GM23248 (cell line): Measurements from ENCODE around the gene TIA1. TPM values are rescaled to one million over a fixed set of nuclear protein-coding genes. Genes with fewer than 3 reads are reported as not detected.

Experiments used
- DNase-seq: peaks from one replicate; pipeline ENCODE4 v3.0.0-alpha.2; 2015
- H2AFZ ChIP-seq: fragments of 200-600 bp; sonication (generic); 2 replicates; pipeline ENCODE4 v1.6.1; 2016; ENCODE audit warnings: antibody characterized with exemption
- H3F3A ChIP-seq: fragments of 200-600 bp; sonication (generic); 2 replicates; pipeline ENCODE4 v1.6.1; 2016; ENCODE audit warnings: mild to moderate bottlenecking, antibody characterized with exemption, mixed run types; ENCODE audit not compliant: insufficient read depth
- H3K27ac ChIP-seq: fragments of 200-600 bp; sonication (generic); 2 replicates; pipeline ENCODE4 v1.5.1; 2016; ENCODE audit warnings: mild to moderate bottlenecking
- H3K27me3 ChIP-seq: fragments of 200-600 bp; sonication (generic); replicated peaks from 2 replicates; pipeline ENCODE4 v1.6.1; 2016; ENCODE audit warnings: mild to moderate bottlenecking; ENCODE audit not compliant: insufficient read depth
- H3K36me3 ChIP-seq: fragments of 200-600 bp; sonication (generic); 2 replicates; pipeline ENCODE4 v1.6.1; 2016; ENCODE audit warnings: low read depth, mild to moderate bottlenecking
- H3K4me1 ChIP-seq: fragments of 200-600 bp; sonication (generic); 2 replicates; pipeline ENCODE4 v1.6.1; 2016; ENCODE audit warnings: mild to moderate bottlenecking; ENCODE audit not compliant: insufficient read depth
- H3K4me2 ChIP-seq: fragments of 200-600 bp; sonication (generic); one replicate; pipeline ENCODE4 v1.6.1; 2016; ENCODE audit warnings: mild to moderate bottlenecking; ENCODE audit not compliant: unreplicated experiment
- H3K4me3 ChIP-seq: fragments of 200-600 bp; sonication (generic); 2 replicates; pipeline ENCODE4 v1.5.1; 2016; ENCODE audit warnings: mild to moderate bottlenecking
- H3K79me2 ChIP-seq: fragments of 200-600 bp; sonication (generic); 2 replicates; pipeline ENCODE4 v1.6.1; 2016; ENCODE audit warnings: mild to moderate bottlenecking; ENCODE audit not compliant: insufficient read depth
- H3K9ac ChIP-seq: fragments of 200-600 bp; sonication (generic); 2 replicates; pipeline ENCODE4 v1.6.1; 2016; ENCODE audit warnings: mild to moderate bottlenecking
- H3K9me2 ChIP-seq: fragments of 200-600 bp; sonication (generic); 2 replicates; pipeline ENCODE4 v1.6.1; 2016; ENCODE audit warnings: mixed run types, mild to moderate bottlenecking, moderate library complexity; ENCODE audit not compliant: insufficient read depth
- H3K9me3 ChIP-seq: fragments of 200-600 bp; sonication (generic); one replicate; pipeline ENCODE4 v1.6.1; 2017; ENCODE audit warnings: low read depth
- H4K20me1 ChIP-seq: fragments of 200-600 bp; sonication (generic); 2 replicates; pipeline ENCODE4 v1.6.0; 2016; ENCODE audit not compliant: insufficient read depth
- EZH2 ChIP-seq: fragments of 200-600 bp; sonication (generic); IDR thresholded peaks from 2 replicates; pipeline ENCODE4 v1.6.1; 2018; ENCODE audit warnings: antibody characterized with exemption, mild to moderate bottlenecking; ENCODE audit not compliant: insufficient read depth, poor library complexity, severe bottlenecking
- EZH2phosphoT487 ChIP-seq: fragments of 200-600 bp; sonication (generic); IDR thresholded peaks from 2 replicates; pipeline ENCODE4 v1.6.1; 2018; ENCODE audit warnings: antibody characterized with exemption, moderate library complexity, mild to moderate bottlenecking, low read depth; ENCODE audit not compliant: insufficient read depth
- WGBS, 2 experiments: methylation state at CpG; one replicate each; pipeline ENCODE4 v1.1.6; 2015 to 2017; ENCODE audit warnings: low lambda C conversion rate in 2 of 2, low coverage in 1 of 2; ENCODE audit errors: missing lambda C conversion rate in 2 of 2; 5-methylcytosine and 5-hydroxymethylcytosine counted together
- in situ Hi-C: fragments of 300-500 bp; cut with MboI; formaldehyde crosslinking; loops from 2 replicates; pipeline ENCODE4 v1.15.0; 2020
- polyA plus RNA-seq: library from polyadenylated mRNA; unstranded; fragments of >200 nt; fragmentation: Nextera tagmentation; extraction: Ambion mirVana; gene quantifications from 2 replicates; pipeline ENCODE4 v1.2.1, GENCODE V29; 2016
- total RNA-seq: library from RNA; depleted of rRNA; stranded (reverse); fragments of >200 nt; shearing (Covaris generic); gene quantifications from 2 replicates; pipeline ENCODE4 v1.2.3, GENCODE V29; 2014

Gene TIA1
- total and polyA plus RNA-seq, 2 experiments from 2014 or later: 36.8 to 42.8 TPM

- no peaks in the 10 kb centered on the region for H3K9me3 ChIP-seq
- H2AFZ ChIP-seq: no peak overlapping the region
- H3F3A ChIP-seq: peaks cover 46% of the 10 kb centered on the region
- 0 out of 2 replicates have a peak overlapping the region, but pooled peaks have one; percentile 17 for H3K4me3 ChIP-seq
- peaks cover 40% of the 10 kb centered on the region for H3K36me3 ChIP-seq
- no peaks in the 10 kb centered on the region for H3K79me2 ChIP-seq
- no peak for DNase-seq
- H3K27me3 ChIP-seq: no peaks in the 10 kb centered on the region
- TF ChIP-seq EZH2: no peak
- TF ChIP-seq EZH2phosphoT487: no peak
- WGBS, 2 experiments: 92 to 100% methylated on average over 1 of the region's 1 CpG
- peak overlapping the region; percentile 59 for H3K27ac ChIP-seq
- H4K20me1 ChIP-seq: no peaks in the 10 kb centered on the region
- H3K9me2 ChIP-seq: no peaks in the 10 kb centered on the region
- H3K4me1 ChIP-seq: peaks cover 24% of the 10 kb centered on the region
- peak overlapping the region; percentile 58 for H3K4me2 ChIP-seq
- in situ Hi-C loops: no loop called here
- H3K9ac ChIP-seq: peak overlapping the region; percentile 28; the same call in 1 of the 2 replicates
Observed at GRCh38 chr2:70214365-70214764, 34.1 kb downstream of the TIA1 start.

- H3K9me3 ChIP-seq: no peaks in the 10 kb centered on the region
- H2AFZ ChIP-seq: no peak overlapping the region
- H3K27ac ChIP-seq: no peak overlapping the region
- H3K4me3 ChIP-seq: no peak overlapping the region
- peaks cover 30% of the 10 kb centered on the region for H3F3A ChIP-seq
- in situ Hi-C loops: no loop called here
- no peak for TF ChIP-seq EZH2phosphoT487
- TF ChIP-seq EZH2: no peak
- H3K27me3 ChIP-seq: no peaks in the 10 kb centered on the region
- peaks cover 24% of the 10 kb centered on the region for H3K4me1 ChIP-seq
- H4K20me1 ChIP-seq: no peaks in the 10 kb centered on the region
- peaks cover 22% of the 10 kb centered on the region; the same call in 1 of the 2 replicates for H3K36me3 ChIP-seq
- no peaks in the 10 kb centered on the region for H3K79me2 ChIP-seq
- no peak overlapping the region for H3K9ac ChIP-seq
- H3K4me2 ChIP-seq: no peak overlapping the region
- no peaks in the 10 kb centered on the region for H3K9me2 ChIP-seq
- 77 to 84% methylated on average over 3 of the region's 3 CpGs for WGBS, 2 experiments
- no peak for DNase-seq
Observed at GRCh38 chr2:70212298-70212932, 36.0 kb downstream of the TIA1 start.

GRCh38 chr2:70211595-70211994 is 36.8 kb downstream of the TIA1 start:
- Histone ChIP-seq H2AFZ (no peak overlapping the region), H3K9ac (no peak overlapping the region), H3K9me3 (no peaks in the 10 kb centered on the region), H3K27me3 (no peaks in the 10 kb centered on the region), H3K9me2 (no peaks in the 10 kb centered on the region), H3F3A (peaks cover 27% of the 10 kb centered on the region), H4K20me1 (no peaks in the 10 kb centered on the region), H3K4me1 (peaks cover 24% of the 10 kb centered on the region), H3K4me2 (no peak overlapping the region), H3K4me3 (no peak overlapping the region), H3K36me3 (peaks cover 22% of the 10 kb centered on the region; the same call in 1 of the 2 replicates), H3K79me2 (no peaks in the 10 kb centered on the region), H3K27ac (no peak overlapping the region)
- TF ChIP-seq EZH2phosphoT487 (no peak), EZH2 (no peak)
- in situ Hi-C loops: no loop called here
- no peak for DNase-seq
- WGBS, 2 experiments: 98 to 99% methylated on average over 2 of the region's 2 CpGs

- TF ChIP-seq EZH2: no peak
- Histone ChIP-seq H3K9me2 (no peaks in the 10 kb centered on the region), H3K27ac (no peak overlapping the region), H3F3A (no peaks in the 10 kb centered on the region), H3K79me2 (no peaks in the 10 kb centered on the region), H3K9me3 (no peaks in the 10 kb centered on the region), H4K20me1 (no peaks in the 10 kb centered on the region), H3K36me3 (no peaks in the 10 kb centered on the region; the same call in 1 of the 2 replicates), H2AFZ (no peak overlapping the region), H3K4me3 (no peak overlapping the region), H3K4me2 (no peak overlapping the region), H3K4me1 (no peaks in the 10 kb centered on the region), H3K9ac (no peak overlapping the region), H3K27me3 (no peaks in the 10 kb centered on the region)
- DNase-seq: no peak
- WGBS, 2 experiments: 80 to 82% methylated on average over 8 of the region's 8 CpGs
- in situ Hi-C loops: no loop called here
Observed at GRCh38 chr2:70204452-70204851, 44.0 kb downstream of the TIA1 start.
